ENCODE measurements around the gene C2CD5. TPM values are rescaled to one million over a fixed set of nuclear protein-coding genes. Genes with fewer than 3 reads are reported as not detected.

Gene C2CD5
- total RNA-seq, 1 experiment from 2014 or later = 15.9 TPM

DNA sequence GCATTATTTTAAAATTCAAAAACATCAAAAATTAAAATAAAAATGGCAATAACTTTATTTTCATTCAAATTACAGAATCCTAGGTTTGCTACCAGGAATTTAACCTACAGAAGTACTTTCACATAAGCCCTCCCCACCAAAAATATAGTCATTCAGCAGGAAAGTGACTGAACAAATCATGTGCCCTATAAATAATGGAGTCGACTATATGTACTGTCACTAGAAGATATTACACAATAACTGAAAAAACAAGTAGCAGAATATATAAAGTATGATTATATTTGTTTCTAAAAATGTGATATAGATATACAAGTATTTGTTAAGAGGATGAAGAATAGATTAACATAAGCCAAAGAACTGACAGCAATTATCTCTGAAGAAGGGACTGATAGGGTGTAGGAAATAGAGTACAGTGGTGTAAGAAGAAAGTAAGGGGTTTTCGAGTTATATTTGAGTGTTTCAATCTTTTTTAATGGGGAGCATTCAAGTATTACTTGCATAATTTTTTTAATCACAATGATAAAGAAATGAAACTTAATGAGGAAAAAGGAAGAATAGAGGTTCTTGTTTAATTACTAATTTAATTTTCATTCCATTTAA lies 7.9 kb downstream of the C2CD5 start:
- in situ Hi-C loops (cut with HindIII; ENCODE audit: low pct_unique_long_range_greater_than_20kb, low sequenced_read_pairs) (no loop called here), intact Hi-C loops (cut with micrococcal nuclease; ENCODE audit: unreplicated experiment) (no loop called here)
- Histone ChIP-seq H3K4me3 (ENCODE audit: low read depth in 2 of 2, low read length in 2 of 2) (no peak overlapping the region), H3K4me1 (ENCODE audit: control insufficient read depth, insufficient read depth, low read length) (no peaks in the 10 kb centered on the region), H3K27me3 (ENCODE audit: control insufficient read depth, insufficient read depth, low read length) (no peaks in the 10 kb centered on the region), H3K9me3 (ENCODE audit: control insufficient read depth, insufficient read depth, low read depth, low read length) (no peaks in the 10 kb centered on the region), H3K36me3 (ENCODE audit: control insufficient read depth, insufficient read depth, low read length) (0 out of 2 replicates have a peak, but pooled peaks cover 1% of the 10 kb centered on the region), H3K27ac (ENCODE audit: low read length) (no peak overlapping the region)
- no TSS peak for BruUV-seq (replicated peaks)
- ChIA-PET POLR2A (no interaction called here), CTCF (no interaction called here)
- DNase-seq (ENCODE audit: low read depth, low spot score) (no peak), ATAC-seq (no peak)
- no peak for TF ChIP-seq POLR2AphosphoS5 (IDR thresholded peaks at IDR 0.05; ENCODE audit: low read depth, low read length)
- TF ChIP-seq, protein P1, sequence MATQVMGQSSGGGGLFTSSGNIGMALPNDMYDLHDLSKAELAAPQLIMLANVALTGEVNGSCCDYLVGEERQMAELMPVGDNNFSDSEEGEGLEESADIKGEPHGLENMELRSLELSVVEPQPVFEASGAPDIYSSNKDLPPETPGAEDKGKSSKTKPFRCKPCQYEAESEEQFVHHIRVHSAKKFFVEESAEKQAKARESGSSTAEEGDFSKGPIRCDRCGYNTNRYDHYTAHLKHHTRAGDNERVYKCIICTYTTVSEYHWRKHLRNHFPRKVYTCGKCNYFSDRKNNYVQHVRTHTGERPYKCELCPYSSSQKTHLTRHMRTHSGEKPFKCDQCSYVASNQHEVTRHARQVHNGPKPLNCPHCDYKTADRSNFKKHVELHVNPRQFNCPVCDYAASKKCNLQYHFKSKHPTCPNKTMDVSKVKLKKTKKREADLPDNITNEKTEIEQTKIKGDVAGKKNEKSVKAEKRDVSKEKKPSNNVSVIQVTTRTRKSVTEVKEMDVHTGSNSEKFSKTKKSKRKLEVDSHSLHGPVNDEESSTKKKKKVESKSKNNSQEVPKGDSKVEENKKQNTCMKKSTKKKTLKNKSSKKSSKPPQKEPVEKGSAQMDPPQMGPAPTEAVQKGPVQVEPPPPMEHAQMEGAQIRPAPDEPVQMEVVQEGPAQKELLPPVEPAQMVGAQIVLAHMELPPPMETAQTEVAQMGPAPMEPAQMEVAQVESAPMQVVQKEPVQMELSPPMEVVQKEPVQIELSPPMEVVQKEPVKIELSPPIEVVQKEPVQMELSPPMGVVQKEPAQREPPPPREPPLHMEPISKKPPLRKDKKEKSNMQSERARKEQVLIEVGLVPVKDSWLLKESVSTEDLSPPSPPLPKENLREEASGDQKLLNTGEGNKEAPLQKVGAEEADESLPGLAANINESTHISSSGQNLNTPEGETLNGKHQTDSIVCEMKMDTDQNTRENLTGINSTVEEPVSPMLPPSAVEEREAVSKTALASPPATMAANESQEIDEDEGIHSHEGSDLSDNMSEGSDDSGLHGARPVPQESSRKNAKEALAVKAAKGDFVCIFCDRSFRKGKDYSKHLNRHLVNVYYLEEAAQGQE (IDR thresholded peaks at IDR 0.05; ENCODE audit: insufficient read depth in 1 of 2, low read depth in 2 of 2, low read length in 1 of 2) = no peak
- TF ChIP-seq, protein P2, sequence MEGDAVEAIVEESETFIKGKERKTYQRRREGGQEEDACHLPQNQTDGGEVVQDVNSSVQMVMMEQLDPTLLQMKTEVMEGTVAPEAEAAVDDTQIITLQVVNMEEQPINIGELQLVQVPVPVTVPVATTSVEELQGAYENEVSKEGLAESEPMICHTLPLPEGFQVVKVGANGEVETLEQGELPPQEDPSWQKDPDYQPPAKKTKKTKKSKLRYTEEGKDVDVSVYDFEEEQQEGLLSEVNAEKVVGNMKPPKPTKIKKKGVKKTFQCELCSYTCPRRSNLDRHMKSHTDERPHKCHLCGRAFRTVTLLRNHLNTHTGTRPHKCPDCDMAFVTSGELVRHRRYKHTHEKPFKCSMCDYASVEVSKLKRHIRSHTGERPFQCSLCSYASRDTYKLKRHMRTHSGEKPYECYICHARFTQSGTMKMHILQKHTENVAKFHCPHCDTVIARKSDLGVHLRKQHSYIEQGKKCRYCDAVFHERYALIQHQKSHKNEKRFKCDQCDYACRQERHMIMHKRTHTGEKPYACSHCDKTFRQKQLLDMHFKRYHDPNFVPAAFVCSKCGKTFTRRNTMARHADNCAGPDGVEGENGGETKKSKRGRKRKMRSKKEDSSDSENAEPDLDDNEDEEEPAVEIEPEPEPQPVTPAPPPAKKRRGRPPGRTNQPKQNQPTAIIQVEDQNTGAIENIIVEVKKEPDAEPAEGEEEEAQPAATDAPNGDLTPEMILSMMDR (IDR thresholded peaks at IDR 0.05) = no peak

DNA sequence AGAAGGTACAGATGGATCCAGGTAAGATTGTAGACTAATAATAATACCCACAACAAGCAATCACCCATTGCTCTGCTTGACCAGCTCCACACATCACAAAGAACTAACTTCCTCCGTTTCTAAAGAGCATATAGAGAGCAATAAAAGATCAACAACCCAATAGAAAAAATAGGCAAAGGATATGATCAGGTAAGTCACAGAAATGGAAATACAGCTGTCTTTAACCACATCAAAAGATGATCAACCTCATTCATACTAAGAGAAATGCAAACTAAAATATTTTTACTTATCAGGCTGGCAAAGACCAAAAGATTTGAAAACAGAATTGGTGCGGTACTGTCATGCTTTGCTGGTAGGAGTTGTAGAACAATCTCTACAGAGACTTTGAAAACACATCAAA lies 8.9 kb downstream of the C2CD5 start:
- H3K27me3 ChIP-seq (ENCODE audit: control insufficient read depth, insufficient read depth, low read length) = no peaks in the 10 kb centered on the region
- TF ChIP-seq SIN3A (IDR thresholded peaks at IDR 0.05; ENCODE audit: borderline replicate concordance, insufficient read depth, low read depth, low read length) (no peak), POLR2AphosphoS5 (IDR thresholded peaks at IDR 0.05; ENCODE audit: low read depth, low read length) (no peak), TCF7L2 (IDR thresholded peaks at IDR 0.05; ENCODE audit: low read depth, low read length) (no peak)
- TF ChIP-seq, protein P1 (IDR thresholded peaks at IDR 0.05; ENCODE audit: insufficient read depth in 1 of 2, low read depth in 2 of 2, low read length in 1 of 2) = no peak
- TF ChIP-seq, protein P2 (IDR thresholded peaks at IDR 0.05) = no peak
- H3K27ac ChIP-seq (ENCODE audit: low read length) = no peak overlapping the region
- in situ Hi-C loops (cut with HindIII; ENCODE audit: low pct_unique_long_range_greater_than_20kb, low sequenced_read_pairs) = no loop called here
- H3K9me3 ChIP-seq (ENCODE audit: control insufficient read depth, insufficient read depth, low read depth, low read length) = no peaks in the 10 kb centered on the region
- ChIA-PET POLR2A (interaction anchor here (0.7 kb wide), 1 partner anchor 119 kb away, joined by 5 read pairs; no protein-coding TSS in a partner anchor), CTCF (no interaction called here)
- BruUV-seq (replicated peaks) = no TSS peak
- H3K4me3 ChIP-seq (ENCODE audit: low read depth in 2 of 2, low read length in 2 of 2) = no peak overlapping the region
- intact Hi-C loops (cut with micrococcal nuclease; ENCODE audit: unreplicated experiment) = no loop called here
- H3K36me3 ChIP-seq (ENCODE audit: control insufficient read depth, insufficient read depth, low read length) = 0 out of 2 replicates have a peak, but pooled peaks cover 2% of the 10 kb centered on the region
- DNase-seq (ENCODE audit: low read depth, low spot score) (no peak), ATAC-seq (no peak)
- H3K4me1 ChIP-seq (ENCODE audit: control insufficient read depth, insufficient read depth, low read length) = no peaks in the 10 kb centered on the region
